Frontal cortex (tissue), 4 donors: ENCODE results near the gene CYB5A. TPM values are rescaled to one million over a fixed set of nuclear protein-coding genes. Genes with fewer than 3 reads are reported as not detected.

Experiments
- DNase-seq, 2 donors: peaks; one replicate each; pipeline ENCODE4 v3.0.0; 2012; ENCODE audit warnings: low spot score in 2 of 2
- FAIRE-seq: peaks from 2 replicates; lab custom pipeline; 2012; peaks lifted over from hg19 to GRCh38; lab: Jason Lieb, UNC
- small RNA-seq: library from RNA; depleted of rRNA; stranded (forward); fragments of <200 nt; gene quantifications from one replicate; pipeline ENCODE3, GENCODE V24; 2014
- total RNA-seq: library from RNA; depleted of rRNA; stranded (reverse); fragments of >200 nt; gene quantifications from one replicate; pipeline ENCODE4 v1.2.3, GENCODE V29; 2014
- donor health status: control.
- donor health status: control.
- donor health status: control.

Gene CYB5A
- total RNA-seq, 1 donor from 2014 or later = 9.0 TPM

DNA sequence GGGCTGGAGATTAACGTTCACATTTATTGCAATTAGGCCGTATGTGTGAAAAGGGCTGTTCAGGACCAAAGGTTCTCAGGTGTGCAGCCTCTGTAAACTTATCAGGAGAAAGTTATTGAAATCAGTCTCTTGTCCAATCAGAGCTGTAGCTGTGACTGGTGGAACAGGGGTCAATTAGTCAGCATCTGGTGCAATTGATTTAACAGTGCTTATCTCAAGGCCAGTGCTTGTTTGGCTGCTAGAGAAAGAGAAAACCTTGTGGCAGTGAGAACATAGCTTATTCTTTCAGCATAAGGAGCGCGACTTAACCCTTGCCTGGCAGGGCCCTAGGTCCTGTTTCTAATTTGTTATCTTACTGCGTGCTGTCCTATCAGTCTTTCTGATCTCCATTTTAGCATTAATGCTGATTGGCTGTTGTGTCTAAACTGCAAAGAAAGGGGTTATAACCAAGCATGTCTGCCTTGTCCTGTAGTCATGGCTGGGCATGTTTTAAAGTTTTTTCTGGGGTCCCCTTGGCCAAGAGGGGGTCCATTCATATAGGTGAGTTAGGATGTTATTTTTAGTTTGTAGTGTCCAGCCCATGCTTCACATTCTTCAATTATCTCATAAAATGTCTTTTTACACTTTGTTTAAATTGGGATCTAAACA lies 66.4 kb downstream of the CYB5A start:
- FAIRE-seq = no peak
- no peak for DNase-seq

DNA sequence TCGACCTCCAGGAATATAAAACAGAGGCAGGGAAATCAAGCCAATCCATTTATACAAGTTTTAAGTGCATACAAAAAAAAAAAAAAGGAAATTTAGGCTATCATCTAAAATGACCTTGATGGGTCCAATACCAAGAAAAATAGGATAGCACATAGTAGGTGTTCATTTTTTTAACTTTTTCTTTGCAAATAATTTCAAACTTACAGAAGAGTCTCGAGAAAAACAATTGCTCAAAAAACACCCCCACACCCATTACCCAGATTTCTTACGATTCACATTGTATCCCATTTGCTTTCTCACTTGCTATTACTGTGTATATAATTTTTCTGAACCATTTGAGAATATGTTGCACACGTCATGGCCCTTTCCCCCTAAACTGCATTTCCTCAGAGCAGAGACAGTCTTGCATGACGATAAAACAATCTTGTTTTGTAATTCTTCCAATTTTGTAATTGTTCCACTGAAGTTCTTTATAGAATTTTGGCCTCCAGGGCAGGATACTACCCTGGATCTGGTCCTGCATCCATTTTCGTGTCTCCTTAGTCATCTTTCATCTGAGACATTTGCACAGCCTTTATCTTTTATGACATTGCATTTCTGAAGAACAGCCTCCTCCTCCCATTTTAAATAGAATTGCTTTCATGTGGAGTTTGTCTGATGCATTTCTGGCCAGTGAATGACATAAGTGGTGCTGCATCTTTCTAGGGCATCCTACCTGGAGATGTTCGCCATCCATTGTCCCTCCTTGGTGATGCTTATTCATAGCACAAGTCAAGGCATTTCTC lies 68.9 kb downstream of the CYB5A start:
- DNase-seq (no peak), FAIRE-seq (no peak)

DNA sequence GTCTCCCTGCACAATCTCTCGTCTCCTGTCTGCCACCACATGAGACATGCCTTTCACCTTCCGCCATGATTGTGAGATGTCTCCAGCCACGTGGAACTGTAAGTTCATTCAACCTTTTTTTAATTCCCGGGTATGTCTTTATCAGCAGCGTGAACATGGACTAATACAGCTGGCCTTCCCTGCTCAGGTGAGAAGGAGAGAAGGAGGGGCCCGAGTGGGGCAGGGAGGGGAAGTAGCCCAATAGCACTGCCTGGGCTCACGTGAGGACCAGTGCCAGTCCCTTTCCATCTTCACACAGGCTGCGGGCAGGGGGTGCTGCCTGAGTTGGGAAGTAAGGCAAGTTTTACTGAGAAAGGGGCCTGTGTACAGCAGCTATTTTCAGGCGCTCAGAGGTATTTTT lies 70.7 kb downstream of the CYB5A start:
- FAIRE-seq = no peak
- DNase-seq = no peak

DNA sequence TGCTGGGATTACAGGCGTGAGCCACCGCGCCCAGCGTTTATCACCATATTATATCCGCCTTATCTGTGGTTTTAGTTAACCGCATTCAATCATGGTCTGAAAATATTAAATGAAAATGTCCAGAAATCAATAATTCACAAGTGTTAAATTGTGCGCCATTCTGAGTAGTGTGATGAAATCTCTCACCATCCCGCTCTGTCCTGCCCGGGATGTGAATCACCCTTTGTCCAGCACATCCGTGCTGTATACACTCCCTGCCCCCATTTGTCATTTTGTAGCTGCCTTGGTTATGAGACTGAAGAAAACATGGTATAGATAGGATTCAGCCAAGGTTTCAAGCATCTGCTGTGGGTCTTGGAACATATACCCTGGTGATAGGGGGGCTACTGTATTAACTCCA lies 72.7 kb downstream of the CYB5A start:
- FAIRE-seq (no peak), DNase-seq (no peak)

DNA sequence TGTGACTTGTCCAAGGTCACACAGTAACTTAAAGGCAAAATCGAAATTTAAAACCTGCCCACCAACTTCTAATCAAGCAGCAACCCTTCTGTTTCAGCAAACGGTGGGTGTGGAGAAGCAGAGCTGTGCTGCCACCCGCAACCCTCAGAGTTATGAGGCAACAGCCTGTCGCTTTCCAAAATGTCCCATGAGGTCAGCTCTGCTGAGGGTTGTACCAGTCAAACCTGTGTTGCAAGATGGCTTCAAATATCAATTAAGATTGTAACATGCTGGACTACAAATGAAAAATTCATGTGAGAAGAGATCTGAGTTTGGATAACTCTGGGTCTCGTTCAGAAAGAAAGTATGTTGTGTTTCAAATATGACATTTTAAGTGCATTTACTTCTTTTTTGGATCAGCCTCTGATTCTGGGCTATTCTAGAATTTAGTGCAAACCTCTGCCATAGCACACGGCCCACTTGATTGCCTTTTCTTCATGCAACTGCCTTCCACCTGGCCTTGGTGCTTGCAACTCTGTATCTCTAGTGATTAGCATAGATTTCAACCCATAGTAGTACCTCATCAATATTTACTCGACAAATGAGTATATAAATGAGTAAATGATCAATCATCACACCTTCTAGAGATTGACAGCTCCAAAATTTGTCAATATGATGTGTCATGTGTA lies 74.2 kb downstream of the CYB5A start:
- no peak for FAIRE-seq

DNA sequence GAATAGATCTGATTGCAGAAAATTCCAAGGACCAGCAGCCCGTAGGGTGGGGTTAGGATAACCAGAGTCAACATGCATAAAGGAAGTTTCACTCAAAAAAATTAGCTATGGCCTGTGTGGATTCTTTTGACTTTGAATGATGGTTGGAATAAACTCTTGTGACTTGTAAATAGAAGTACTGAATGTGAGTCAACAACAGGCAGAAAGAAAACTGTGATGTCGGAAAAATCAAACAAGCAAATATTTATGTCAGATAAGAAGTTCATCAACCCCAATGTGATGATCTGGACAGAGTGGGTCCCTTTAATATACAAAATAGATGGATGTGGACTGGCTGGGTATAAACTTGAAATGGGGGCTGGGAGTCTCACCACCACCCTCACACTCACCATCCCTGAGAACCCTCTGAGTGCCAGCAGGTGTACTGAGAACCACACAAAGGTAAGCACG lies 75.1 kb downstream of the CYB5A start:
- FAIRE-seq = no peak

More for the DNA sequence above, 74.2 kb downstream of the CYB5A start:
- DNase-seq = no peak

DNA sequence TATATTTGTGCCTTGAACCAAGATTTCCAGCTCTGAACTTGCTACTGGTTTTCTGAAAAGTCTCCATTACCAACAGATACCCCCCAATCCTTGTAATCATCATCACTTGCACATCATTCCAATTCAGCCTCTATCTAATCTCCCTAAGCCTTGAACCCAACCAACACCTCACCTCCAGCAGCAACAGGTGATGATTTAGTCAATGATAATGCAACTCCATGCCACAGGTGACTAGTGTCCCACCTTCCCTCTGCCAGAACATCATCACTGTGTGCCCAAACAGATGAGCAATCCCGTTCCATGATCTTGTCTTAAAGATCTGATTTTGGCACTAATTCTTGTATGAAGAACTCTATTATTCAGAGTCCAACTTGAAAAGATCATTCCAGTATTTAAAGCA lies 75.9 kb downstream of the CYB5A start:
- no peak for DNase-seq
- no peak for FAIRE-seq

More for the DNA sequence above, 75.1 kb downstream of the CYB5A start:
- no peak for DNase-seq

DNA sequence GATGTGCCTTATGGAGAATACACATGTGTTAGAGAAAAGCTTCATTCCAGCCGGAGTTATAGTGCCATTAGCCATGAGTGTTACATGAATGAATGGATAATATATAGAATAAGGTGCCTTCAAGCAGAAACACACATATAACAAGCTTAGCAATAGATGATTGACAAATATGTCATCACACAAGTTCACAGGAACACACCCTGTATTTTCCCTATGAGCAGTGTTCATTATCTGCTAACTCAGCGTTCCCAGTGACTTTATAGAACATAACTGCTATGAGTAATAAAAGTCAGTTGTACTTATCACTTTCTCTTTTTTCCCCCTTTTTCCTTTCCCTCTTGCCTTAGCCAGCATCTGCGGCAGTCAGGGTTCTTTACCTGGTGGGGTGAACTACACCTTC lies 78.3 kb downstream of the CYB5A start:
- no peak for FAIRE-seq
- DNase-seq = no peak

DNA sequence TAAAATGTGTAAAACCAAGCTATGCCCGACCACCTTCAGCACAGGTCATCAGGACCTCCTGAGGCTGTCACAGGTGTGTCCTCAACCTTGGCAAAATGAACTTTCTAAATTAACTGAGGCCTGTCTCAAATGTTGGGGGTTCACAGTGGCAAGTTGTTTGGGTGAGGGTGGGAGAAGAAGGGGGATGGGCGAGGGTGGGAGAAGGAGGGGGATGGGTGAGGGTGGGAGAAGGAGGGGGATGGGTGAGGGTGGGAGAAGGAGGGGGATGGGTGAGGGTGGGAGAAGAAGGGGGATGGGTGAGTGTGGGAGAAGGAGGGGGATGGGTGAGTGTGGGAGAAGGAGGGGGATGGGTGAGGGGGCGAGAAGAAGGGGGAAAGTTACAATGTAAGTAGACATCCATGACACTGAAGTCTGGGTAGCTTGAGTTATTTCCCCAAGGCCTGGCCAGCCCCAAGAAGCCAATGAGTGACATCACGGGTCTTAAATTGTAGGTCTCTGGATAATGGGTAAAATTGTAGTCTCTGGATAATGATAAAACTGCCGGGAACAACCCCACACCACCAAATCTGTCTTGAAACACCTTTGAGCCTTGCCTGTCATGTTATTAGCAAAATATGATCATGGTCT lies 87.1 kb downstream of the CYB5A start:
- FAIRE-seq (no peak), DNase-seq (no peak)

DNA sequence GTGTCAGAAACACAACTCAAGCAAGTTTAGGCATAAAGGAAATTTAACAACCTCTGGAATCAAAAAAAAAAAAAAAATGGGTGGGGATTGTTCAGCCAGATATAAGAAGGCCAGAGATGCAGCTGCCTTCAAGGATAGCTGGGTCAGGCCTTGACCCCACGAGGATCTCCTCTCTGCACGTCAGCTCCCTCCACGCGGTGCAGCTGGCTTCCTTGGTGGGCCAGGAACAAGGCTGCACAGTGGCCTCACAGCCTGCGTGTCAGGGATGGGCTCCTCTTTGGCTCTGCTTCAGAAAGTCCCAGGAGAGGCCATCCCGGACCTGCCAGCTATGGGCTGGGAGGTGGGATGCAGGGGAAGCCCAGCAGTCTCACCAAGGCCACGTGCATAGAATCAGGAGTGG lies 88.0 kb downstream of the CYB5A start:
- DNase-seq (no peak), FAIRE-seq (no peak)

Small RNA genes within 50 kb of the gene (small RNA-seq; reads per million reads assigned to genes)
- not detected for gene RN7SL551P

Other genes starting within 250 kb of the CYB5A start
- 4.1 TPM for gene FBXO15, start 144.1 kb downstream of the CYB5A start, total RNA-seq
- 36.3 TPM for gene TIMM21, start 143.4 kb downstream of the CYB5A start, total RNA-seq
- gene C18orf63, start 23.9 kb upstream of the CYB5A start, total RNA-seq = not detected
- gene DIPK1C, start 165.3 kb upstream of the CYB5A start, total RNA-seq = 4.9 TPM
- gene CNDP2, start 204.4 kb upstream of the CYB5A start, total RNA-seq = 32.6 TPM
- gene CNDP1, start 242.5 kb upstream of the CYB5A start, total RNA-seq = under 0.01 TPM